Activated CD8-positive, alpha-beta memory T cell treated with anti-CD3 and anti-CD28 coated beads for 48 hours (primary cell): ENCODE data around the gene CLIP3.
"Not testable (repeated sequence)": the region's sequence is repeated elsewhere in the genome, so short reads cannot be mapped to it uniquely, and the experiment has no call there.

Source experiments
- DNase-seq, 3 experiments: peaks; one replicate each; pipeline ENCODE4 v3.0.0-alpha.2; 2020; ENCODE audit warnings: low read depth in 2 of 3, low spot score in 2 of 3

CLIP3 gene

GRCh38 chr19:35983177-35983576 is 49.5 kb downstream of the CLIP3 start:
- no peak for DNase-seq

GRCh38 chr19:35980997-35981396 is 51.7 kb downstream of the CLIP3 start:
- not testable (repeated sequence) for DNase-seq

- DNase-seq: no peak
These were observed 53.8 kb downstream of the CLIP3 start for GRCh38 chr19:35978832-35979365.

GRCh38 chr19:35978271-35978670 is 54.4 kb downstream of the CLIP3 start:
- no peak for DNase-seq

GRCh38 chr19:35977446-35978222 is 55.0 kb downstream of the CLIP3 start:
- DNase-seq: no peak

GRCh38 chr19:35975608-35976214 is 57.0 kb downstream of the CLIP3 start:
- no peak for DNase-seq

GRCh38 chr19:35973487-35973886 is 59.2 kb downstream of the CLIP3 start:
- DNase-seq: no peak

GRCh38 chr19:35966771-35967170 is 65.9 kb downstream of the CLIP3 start:
- DNase-seq: no peak
